ENCODE data around the gene EIF3J.

The EIF3J gene

GRCh38 chr15:44536962-44537734 is at the start of gene EIF3J:
EIF3J (plus strand) TSS chr15:44537147; CDS start chr15:44537195, 48 bp downstream.
- Histone ChIP-seq H3K4me1 (ENCODE audit: insufficient read depth, insufficient read length) (no peaks in the 10 kb centered on the region), H3K27me3 (ENCODE audit: insufficient read depth, insufficient read length) (no peaks in the 10 kb centered on the region), H3K36me3 (ENCODE audit: insufficient read depth, insufficient read length, low read length) (peaks cover 30% of the 10 kb centered on the region), H3K4me3 (ENCODE audit: insufficient read length, low read depth) (peak within 1 kb of the TSS; percentile 89), H3K9me3 (ENCODE audit: insufficient read depth, low read length) (no peaks in the 10 kb centered on the region), H3K9ac (ENCODE audit: insufficient read length, low read depth) (peak within 1 kb of the TSS; percentile 97)
- TF ChIP-seq YY1 (IDR thresholded peaks at IDR 0.05; ENCODE audit: insufficient read depth, insufficient read length) (no peak), ZNF274 (IDR thresholded peaks at IDR 0.05; ENCODE audit: low read depth, low read length) (no peak), SUZ12 (IDR thresholded peaks at IDR 0.05; ENCODE audit: extremely low read depth, insufficient read depth, insufficient read length) (no peak)
- DNase-seq (ENCODE audit: low read depth, low spot score) = peak; percentile 79

GRCh38 chr15:44489464-44489863 is 47.5 kb upstream of the EIF3J start:
- Histone ChIP-seq H3K27me3 (ENCODE audit: insufficient read depth, insufficient read length) (no peaks in the 10 kb centered on the region), H3K4me1 (ENCODE audit: insufficient read depth, insufficient read length) (no peaks in the 10 kb centered on the region), H3K9me3 (ENCODE audit: insufficient read depth, low read length) (no peaks in the 10 kb centered on the region), H3K36me3 (ENCODE audit: insufficient read depth, insufficient read length, low read length) (peaks cover 49% of the 10 kb centered on the region), H3K9ac (ENCODE audit: insufficient read length, low read depth) (no peak overlapping the region), H3K4me3 (ENCODE audit: insufficient read length, low read depth) (no peak overlapping the region)
- TF ChIP-seq ZNF274 (IDR thresholded peaks at IDR 0.05; ENCODE audit: low read depth, low read length) = no peak
- no peak for DNase-seq (ENCODE audit: low read depth, low spot score)

- no peaks in the 10 kb centered on the region for H3K27me3 ChIP-seq (ENCODE audit: insufficient read depth, insufficient read length)
- H3K4me3 ChIP-seq (ENCODE audit: insufficient read length, low read depth) = no peak overlapping the region
- TF ChIP-seq ZNF274 (IDR thresholded peaks at IDR 0.05; ENCODE audit: low read depth, low read length) = no peak
- no peak overlapping the region for H3K9ac ChIP-seq (ENCODE audit: insufficient read length, low read depth)
- H3K4me1 ChIP-seq (ENCODE audit: insufficient read depth, insufficient read length) = no peaks in the 10 kb centered on the region
- H3K36me3 ChIP-seq (ENCODE audit: insufficient read depth, insufficient read length, low read length) = peaks cover 40% of the 10 kb centered on the region
- DNase-seq (ENCODE audit: low read depth, low spot score) = no peak
- H3K9me3 ChIP-seq (ENCODE audit: insufficient read depth, low read length) = no peaks in the 10 kb centered on the region
Observed at GRCh38 chr15:44490622-44491021, 46.3 kb upstream of the EIF3J start.

GRCh38 chr15:44492040-44492439 is 44.9 kb upstream of the EIF3J start:
- TF ChIP-seq ZNF274 (IDR thresholded peaks at IDR 0.05; ENCODE audit: low read depth, low read length) = no peak
- no peak for TF ChIP-seq SUZ12 (IDR thresholded peaks at IDR 0.05; ENCODE audit: extremely low read depth, insufficient read depth, insufficient read length)
- TF ChIP-seq YY1 (IDR thresholded peaks at IDR 0.05; ENCODE audit: insufficient read depth, insufficient read length) = no peak
- Histone ChIP-seq H3K4me1 (ENCODE audit: insufficient read depth, insufficient read length) (no peaks in the 10 kb centered on the region), H3K36me3 (ENCODE audit: insufficient read depth, insufficient read length, low read length) (peaks cover 45% of the 10 kb centered on the region)

GRCh38 chr15:44492672-44493071 is 44.3 kb upstream of the EIF3J start:
- Histone ChIP-seq H3K27me3 (ENCODE audit: insufficient read depth, insufficient read length) (no peaks in the 10 kb centered on the region), H3K4me3 (ENCODE audit: insufficient read length, low read depth) (no peak overlapping the region), H3K9ac (ENCODE audit: insufficient read length, low read depth) (no peak overlapping the region), H3K9me3 (ENCODE audit: insufficient read depth, low read length) (no peaks in the 10 kb centered on the region), H3K36me3 (ENCODE audit: insufficient read depth, insufficient read length, low read length) (peaks cover 41% of the 10 kb centered on the region), H3K4me1 (ENCODE audit: insufficient read depth, insufficient read length) (no peaks in the 10 kb centered on the region)
- no peak for TF ChIP-seq YY1 (IDR thresholded peaks at IDR 0.05; ENCODE audit: insufficient read depth, insufficient read length)
- no peak for TF ChIP-seq SUZ12 (IDR thresholded peaks at IDR 0.05; ENCODE audit: extremely low read depth, insufficient read depth, insufficient read length)
- TF ChIP-seq ZNF274 (IDR thresholded peaks at IDR 0.05; ENCODE audit: low read depth, low read length) = no peak
- DNase-seq (ENCODE audit: low read depth, low spot score) = no peak

More at GRCh38 chr15:44492040-44492439, 44.9 kb upstream of the EIF3J start:
- H3K4me3 ChIP-seq (ENCODE audit: insufficient read length, low read depth) = no peak overlapping the region
- H3K9me3 ChIP-seq (ENCODE audit: insufficient read depth, low read length) = no peaks in the 10 kb centered on the region
- no peak for DNase-seq (ENCODE audit: low read depth, low spot score)
- no peaks in the 10 kb centered on the region for H3K27me3 ChIP-seq (ENCODE audit: insufficient read depth, insufficient read length)
- no peak overlapping the region for H3K9ac ChIP-seq (ENCODE audit: insufficient read length, low read depth)

- H3K9me3 ChIP-seq (ENCODE audit: insufficient read depth, low read length) = no peaks in the 10 kb centered on the region
- H3K27me3 ChIP-seq (ENCODE audit: insufficient read depth, insufficient read length) = no peaks in the 10 kb centered on the region
- H3K4me1 ChIP-seq (ENCODE audit: insufficient read depth, insufficient read length) = no peaks in the 10 kb centered on the region
- no peak for DNase-seq (ENCODE audit: low read depth, low spot score)
- H3K4me3 ChIP-seq (ENCODE audit: insufficient read length, low read depth) = no peak overlapping the region
- peaks cover 46% of the 10 kb centered on the region for H3K36me3 ChIP-seq (ENCODE audit: insufficient read depth, insufficient read length, low read length)
- H3K9ac ChIP-seq (ENCODE audit: insufficient read length, low read depth) = no peak overlapping the region
- no peak for TF ChIP-seq ZNF274 (IDR thresholded peaks at IDR 0.05; ENCODE audit: low read depth, low read length)
Observed at GRCh38 chr15:44495562-44495961, 41.4 kb upstream of the EIF3J start.

GRCh38 chr15:44500555-44500954 is 36.4 kb upstream of the EIF3J start:
- TF ChIP-seq YY1 (IDR thresholded peaks at IDR 0.05; ENCODE audit: insufficient read depth, insufficient read length) (no peak), ZNF274 (IDR thresholded peaks at IDR 0.05; ENCODE audit: low read depth, low read length) (no peak), SUZ12 (IDR thresholded peaks at IDR 0.05; ENCODE audit: extremely low read depth, insufficient read depth, insufficient read length) (no peak)
- no peaks in the 10 kb centered on the region for H3K9me3 ChIP-seq (ENCODE audit: insufficient read depth, low read length)
- H3K4me3 ChIP-seq (ENCODE audit: insufficient read length, low read depth) = no peak overlapping the region
- no peaks in the 10 kb centered on the region for H3K4me1 ChIP-seq (ENCODE audit: insufficient read depth, insufficient read length)
- H3K36me3 ChIP-seq (ENCODE audit: insufficient read depth, insufficient read length, low read length) = peaks cover 46% of the 10 kb centered on the region
- no peak for DNase-seq (ENCODE audit: low read depth, low spot score)
- H3K9ac ChIP-seq (ENCODE audit: insufficient read length, low read depth) = no peak overlapping the region
- no peaks in the 10 kb centered on the region for H3K27me3 ChIP-seq (ENCODE audit: insufficient read depth, insufficient read length)

Measured in NT2/D1 (cell line).